GM23338 (cell line): ENCODE measurements around the gene AP1S2. TPM values are rescaled to one million over a fixed set of nuclear protein-coding genes. Genes with fewer than 3 reads are reported as not detected.

Experiments used
- ATAC-seq: fragments of 200-7000 bp; cut with Tn5 transposase; 3 replicates; pipeline ENCODE4 v1.9.1; 2020
- DNase-seq: peaks from one replicate; pipeline ENCODE4 v3.0.0-alpha.2; 2015; ENCODE audit warnings: low spot score
- H2AFZ ChIP-seq: fragments of 200-600 bp; sonication (generic); 2 replicates; pipeline ENCODE4 v1.8.0; 2016; ENCODE audit warnings: antibody characterized with exemption, mild to moderate bottlenecking, moderate library complexity
- H3F3A ChIP-seq: fragments of 200-600 bp; sonication (generic); replicated peaks from 2 replicates; pipeline ENCODE4 v1.8.0; 2017; ENCODE audit warnings: antibody characterized with exemption, mixed run types, low read depth
- H3K27ac ChIP-seq: fragments of 200-600 bp; sonication (generic); 2 replicates; pipeline ENCODE4 v1.6.1; 2016; ENCODE audit warnings: low read depth
- H3K27me3 ChIP-seq: fragments of 200-600 bp; sonication (generic); 2 replicates; pipeline ENCODE4 v1.8.0; 2016; ENCODE audit warnings: mild to moderate bottlenecking, mixed run types, moderate library complexity; ENCODE audit not compliant: insufficient read depth
- H3K36me3 ChIP-seq: fragments of 200-600 bp; sonication (generic); 2 replicates; pipeline ENCODE4 v1.8.0; 2016; ENCODE audit warnings: mild to moderate bottlenecking; ENCODE audit not compliant: insufficient read depth
- H3K4me1 ChIP-seq: fragments of 200-600 bp; sonication (generic); 2 replicates; pipeline ENCODE4 v1.8.0; 2016; ENCODE audit warnings: mild to moderate bottlenecking, moderate library complexity; ENCODE audit not compliant: insufficient read depth
- H3K4me2 ChIP-seq: fragments of 200-600 bp; sonication (generic); 2 replicates; pipeline ENCODE4 v1.7.1; 2017; ENCODE audit warnings: mixed run types
- H3K4me3 ChIP-seq: fragments of 200-600 bp; sonication (generic); 2 replicates; pipeline ENCODE4 v1.6.1; 2016; ENCODE audit warnings: mixed run types
- H3K79me2 ChIP-seq: fragments of 200-600 bp; sonication (generic); replicated peaks from 2 replicates; pipeline ENCODE4 v1.8.0; 2017; ENCODE audit warnings: mild to moderate bottlenecking; ENCODE audit not compliant: insufficient read depth
- H3K9me2 ChIP-seq: fragments of 200-600 bp; sonication (generic); 2 replicates; pipeline ENCODE4 v1.8.0; 2017; ENCODE audit not compliant: insufficient read depth
- H4K20me1 ChIP-seq: fragments of 200-600 bp; sonication (generic); replicated peaks from 2 replicates; pipeline ENCODE4 v1.8.0; 2017; ENCODE audit warnings: mild to moderate bottlenecking; ENCODE audit not compliant: insufficient read depth
- H3K27ac Mint-ChIP-seq: 2 replicates; pipeline ENCODE4 v1.8.0; 2020; ENCODE audit warnings: inconsistent platforms, mild to moderate bottlenecking, moderate library complexity, mixed read lengths
- H3K27me3 Mint-ChIP-seq: 3 replicates; pipeline ENCODE4 v1.8.0; 2022; ENCODE audit warnings: low read depth, mild to moderate bottlenecking, moderate library complexity, mixed read lengths, inconsistent platforms; ENCODE audit not compliant: insufficient read depth, poor library complexity
- H3K36me3 Mint-ChIP-seq: 3 replicates; pipeline ENCODE4 v1.8.0; 2021; ENCODE audit warnings: low read depth, mild to moderate bottlenecking, inconsistent platforms, moderate library complexity, mixed read lengths
- H3K4me1 Mint-ChIP-seq: 3 replicates; pipeline ENCODE4 v1.8.0; 2020; ENCODE audit warnings: mild to moderate bottlenecking, inconsistent platforms, mixed read lengths
- H3K4me3 Mint-ChIP-seq: 3 replicates; pipeline ENCODE4 v1.8.0; 2021; ENCODE audit warnings: moderate library complexity, mild to moderate bottlenecking, inconsistent platforms, mixed read lengths
- H3K9me3 Mint-ChIP-seq: 3 replicates; pipeline ENCODE4 v1.8.0; 2020; ENCODE audit warnings: moderate library complexity, mild to moderate bottlenecking, inconsistent platforms, mixed read lengths
- CREB1 ChIP-seq: fragments of 250-450 bp; sonication (Bioruptor Pico); IDR thresholded peaks from 2 replicates; pipeline ENCODE4 v1.5.0; 2020; ENCODE audit warnings: low read depth, mild to moderate bottlenecking, moderate library complexity
- CTCF ChIP-seq, 2 experiments: fragments of 200-600 bp in 1 of 2; sonication (generic) in 1 of 2; conservative IDR thresholded peaks; 2 replicates each; pipeline versions ENCODE4 v1.5.1 to v1.6.1; 2016 to 2017; ENCODE audit warnings: antibody characterized with exemption in 2 of 2, low read depth in 2 of 2, mild to moderate bottlenecking in 2 of 2, moderate library complexity in 1 of 2
- ETS1 ChIP-seq: IDR thresholded peaks from 2 replicates; pipeline ENCODE4 v1.6.1; 2016; ENCODE audit warnings: antibody characterized with exemption
- EZH2 ChIP-seq: fragments of 200-600 bp; sonication (generic); IDR thresholded peaks from one replicate; pipeline ENCODE4 v1.8.0; 2017; ENCODE audit warnings: antibody characterized with exemption, mild to moderate bottlenecking, low read depth; ENCODE audit not compliant: unreplicated experiment
- EZH2phosphoT487 ChIP-seq: fragments of 200-600 bp; sonication (generic); IDR thresholded peaks from one replicate; pipeline ENCODE4 v1.8.1; 2018; ENCODE audit warnings: antibody characterized with exemption; ENCODE audit not compliant: unreplicated experiment
- JUNB ChIP-seq: IDR thresholded peaks from one replicate; pipeline ENCODE4 v1.6.1; 2016; ENCODE audit warnings: antibody characterized with exemption; ENCODE audit not compliant: unreplicated experiment
- NANOG ChIP-seq: IDR thresholded peaks from 2 replicates; pipeline ENCODE4 v1.6.1; 2016; ENCODE audit warnings: antibody characterized with exemption, borderline replicate concordance
- POLR2AphosphoS5 ChIP-seq: IDR thresholded peaks from 2 replicates; pipeline ENCODE4 v1.6.1; 2016; ENCODE audit warnings: antibody characterized with exemption, low read depth
- REST ChIP-seq: IDR thresholded peaks from one replicate; pipeline ENCODE4 v1.6.1; 2018; ENCODE audit warnings: antibody characterized with exemption; ENCODE audit not compliant: unreplicated experiment
- STAT1 ChIP-seq: IDR thresholded peaks from one replicate; pipeline ENCODE4 v1.6.1; 2016; ENCODE audit warnings: antibody characterized with exemption; ENCODE audit not compliant: unreplicated experiment
- ZNF114 ChIP-seq: fragments of 250-450 bp; sonication (Bioruptor Pico); IDR thresholded peaks from 2 replicates; pipeline ENCODE4 v1.5.0; 2020; ENCODE audit warnings: mild to moderate bottlenecking, moderate library complexity
- ZNF331 ChIP-seq: fragments of 250-450 bp; sonication (Bioruptor Pico); IDR thresholded peaks from 2 replicates; pipeline ENCODE4 v1.5.0; 2020; ENCODE audit warnings: low read depth, mild to moderate bottlenecking, moderate library complexity
- ZNF462 ChIP-seq: fragments of 250-450 bp; sonication (Bioruptor Pico); IDR thresholded peaks from 2 replicates; pipeline ENCODE4 v1.5.0; 2020; ENCODE audit warnings: mild to moderate bottlenecking, moderate library complexity
- polyA plus RNA-seq: library from polyadenylated mRNA; unstranded; fragments of >200 nt; fragmentation: Nextera tagmentation; extraction: Ambion mirVana; gene quantifications from 2 replicates; pipeline ENCODE4 v1.2.1, GENCODE V29; 2016
- total RNA-seq: library from RNA; depleted of rRNA; stranded (reverse); fragments of >200 nt; shearing (Covaris generic); gene quantifications from 2 replicates; pipeline ENCODE4 v1.2.3, GENCODE V29; 2014

AP1S2 gene
- total and polyA plus RNA-seq, 2 experiments from 2014 or later: 160 to 251 TPM

- no peak overlapping the region for H3K4me3 ChIP-seq
- H3K27me3 Mint-ChIP-seq: no peaks in the 10 kb centered on the region
- no peak for ATAC-seq
Observed at GRCh38 chrX:15870310-15870709, 15.7 kb upstream of the AP1S2 start.

More at GRCh38 chrX:15870310-15870709, 15.7 kb upstream of the AP1S2 start:
- Histone ChIP-seq H4K20me1 (no peaks in the 10 kb centered on the region), H3K27ac (no peak overlapping the region), H3K4me1 (no peaks in the 10 kb centered on the region), H3K79me2 (no peaks in the 10 kb centered on the region), H2AFZ (no peak overlapping the region), H3F3A (no peaks in the 10 kb centered on the region), H3K36me3 (no peaks in the 10 kb centered on the region), H3K27me3 (no peaks in the 10 kb centered on the region), H3K4me2 (no peak overlapping the region), H3K9me2 (no peaks in the 10 kb centered on the region)
- DNase-seq: no peak
- no peak overlapping the region for H3K4me3 Mint-ChIP-seq
- TF ChIP-seq ETS1 (no peak), STAT1 (no peak), ZNF462 (CRISPR knock-in tag) (no peak), ZNF114 (CRISPR knock-in tag) (no peak), REST (no peak), NANOG (no peak), ZNF331 (CRISPR knock-in tag) (no peak), EZH2 (no peak), POLR2AphosphoS5 (no peak), EZH2phosphoT487 (no peak), CTCF (conservative IDR thresholded peaks at IDR 0.05; ENCODE audit: low read depth in 2 of 2) (no peak), JUNB (no peak), CREB1 (CRISPR knock-in tag) (no peak)
- H3K36me3 Mint-ChIP-seq: no peaks in the 10 kb centered on the region
- no peaks in the 10 kb centered on the region; the same call in 2 of the 3 replicates for H3K9me3 Mint-ChIP-seq
- H3K4me1 Mint-ChIP-seq: peaks cover 3% of the 10 kb centered on the region; the same call in 1 of the 3 replicates
- no peak overlapping the region for H3K27ac Mint-ChIP-seq
